Activated gamma-delta T cell treated with Interleukin-2 at 50 U/mL for 16 hours (primary cell): ENCODE data around the gene RPRD2.
"Not testable (repeated sequence)": the region's sequence is repeated elsewhere in the genome, so short reads cannot be mapped to it uniquely, and the experiment has no call there.

ENCODE experiments used
- DNase-seq: peaks from one replicate; pipeline ENCODE4 v3.0.0-alpha.2; 2020

Gene RPRD2

GRCh38 chr1:150363426-150364230, at the start of gene RPRD2:
Gene RPRD2 (plus strand): TSS chr1:150364147. CDS start chr1:150364715, 568 bp downstream.
- DNase-seq = peak; percentile 99

DNA sequence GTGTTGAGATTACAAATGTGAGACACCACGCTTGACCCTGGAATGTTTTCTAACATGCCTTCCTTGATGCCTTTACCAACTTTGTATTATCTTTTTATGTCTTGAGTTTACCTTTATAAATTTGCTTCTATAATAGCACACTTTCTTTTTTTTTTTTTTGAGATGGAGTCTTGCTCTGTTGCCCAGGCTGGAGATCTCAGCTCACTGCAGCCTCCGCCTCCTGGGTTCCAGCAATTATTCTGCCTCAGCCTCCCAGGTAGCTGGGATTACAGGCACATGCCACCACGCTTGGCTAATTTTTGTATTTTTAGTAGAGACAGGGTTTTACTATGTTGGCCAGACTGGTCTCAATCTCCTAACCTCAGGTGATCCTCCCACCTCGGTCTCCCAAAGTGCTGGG, 49.3 kb upstream of the RPRD2 start:
- not testable (repeated sequence) for DNase-seq

- DNase-seq = no peak
Measured at GRCh38 chr1:150320667-150320978, 43.3 kb upstream of the RPRD2 start.

- peak; percentile 4 for DNase-seq
Measured at GRCh38 chr1:150321826-150322166, 42.2 kb upstream of the RPRD2 start.

DNA sequence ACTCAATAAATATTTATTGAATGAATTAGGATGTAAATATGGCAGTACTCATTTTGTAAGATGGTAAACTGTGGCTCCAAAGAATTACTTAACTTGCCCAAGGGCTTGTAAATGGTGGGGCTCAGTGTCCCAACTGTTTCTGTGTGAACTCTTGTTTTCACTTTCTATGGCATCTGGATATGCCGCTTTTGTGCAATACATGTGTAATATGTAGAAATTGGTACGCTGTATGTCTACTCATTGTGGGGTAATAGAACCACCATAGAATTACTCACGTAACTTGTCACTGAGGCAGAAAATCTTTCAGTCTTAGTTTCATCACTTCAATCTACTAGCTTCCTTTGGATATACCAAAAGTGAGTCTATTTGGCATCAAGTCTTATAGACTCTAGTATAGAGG, 41.6 kb upstream of the RPRD2 start:
- no peak for DNase-seq

DNA sequence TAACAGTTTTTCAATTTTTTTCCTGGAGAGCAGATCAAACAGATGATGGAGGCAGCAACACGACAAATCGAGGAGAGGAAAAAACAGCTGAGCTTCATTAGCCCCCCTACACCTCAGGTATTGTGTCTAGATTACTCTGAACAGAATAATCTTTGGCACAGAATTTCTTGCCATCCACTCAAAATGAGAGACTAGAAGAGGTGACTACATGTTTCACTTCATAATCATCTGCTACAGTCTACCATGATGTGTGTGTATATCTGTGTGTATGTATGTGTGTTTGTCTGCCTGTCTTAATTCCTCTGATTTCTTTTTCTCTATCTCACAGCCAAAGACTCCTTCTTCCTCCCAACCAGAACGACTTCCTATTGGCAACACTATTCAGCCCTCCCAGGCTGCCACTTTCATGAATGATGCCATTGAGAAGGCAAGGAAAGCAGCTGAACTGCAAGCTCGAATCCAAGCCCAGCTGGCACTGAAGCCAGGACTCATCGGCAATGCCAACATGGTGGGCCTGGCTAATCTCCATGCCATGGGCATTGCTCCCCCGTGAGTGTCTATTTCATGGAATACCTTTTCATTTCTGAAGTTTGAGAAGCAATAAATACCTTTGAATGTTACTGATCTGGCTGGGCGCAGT, 31.2 kb upstream of the RPRD2 start:
- no peak for DNase-seq

DNA sequence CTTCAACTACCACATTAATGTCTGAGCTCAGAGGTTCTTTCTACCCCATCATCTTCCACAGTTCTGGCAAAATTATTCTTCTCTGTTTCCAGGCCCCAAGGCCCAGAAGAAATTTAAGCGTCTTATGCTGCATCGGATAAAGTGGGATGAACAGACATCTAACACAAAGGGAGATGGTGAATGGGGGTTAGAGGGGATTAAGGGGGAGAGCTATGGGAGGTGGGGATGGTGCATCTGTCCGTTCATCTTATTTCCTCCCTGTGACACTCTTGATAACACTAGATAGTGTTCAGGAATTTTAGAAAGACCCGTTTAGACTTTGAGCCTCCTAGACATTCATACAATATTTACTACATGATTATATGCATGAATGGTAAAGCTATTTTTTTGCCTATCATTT, 17.6 kb upstream of the RPRD2 start:
- no peak for DNase-seq

DNA sequence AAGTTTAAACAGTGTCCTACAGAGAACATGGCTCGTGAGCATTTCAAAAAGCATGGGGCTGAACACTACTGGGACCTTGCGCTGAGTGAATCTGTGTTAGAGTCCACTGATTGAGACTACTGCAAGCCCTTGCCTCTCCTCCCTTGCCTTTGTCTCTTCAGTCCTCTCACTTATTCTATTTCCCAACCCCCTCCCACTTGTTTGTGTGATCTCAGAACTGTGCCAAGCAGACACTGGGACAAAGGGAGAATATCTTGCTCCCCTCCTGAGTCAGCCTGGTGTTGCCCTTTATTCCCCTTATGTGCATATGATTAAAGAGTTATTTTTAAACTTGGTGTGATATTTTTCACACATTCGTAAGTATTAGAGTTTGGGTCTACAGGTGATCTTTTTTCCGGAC, 11.1 kb upstream of the RPRD2 start:
- DNase-seq = no peak

DNA sequence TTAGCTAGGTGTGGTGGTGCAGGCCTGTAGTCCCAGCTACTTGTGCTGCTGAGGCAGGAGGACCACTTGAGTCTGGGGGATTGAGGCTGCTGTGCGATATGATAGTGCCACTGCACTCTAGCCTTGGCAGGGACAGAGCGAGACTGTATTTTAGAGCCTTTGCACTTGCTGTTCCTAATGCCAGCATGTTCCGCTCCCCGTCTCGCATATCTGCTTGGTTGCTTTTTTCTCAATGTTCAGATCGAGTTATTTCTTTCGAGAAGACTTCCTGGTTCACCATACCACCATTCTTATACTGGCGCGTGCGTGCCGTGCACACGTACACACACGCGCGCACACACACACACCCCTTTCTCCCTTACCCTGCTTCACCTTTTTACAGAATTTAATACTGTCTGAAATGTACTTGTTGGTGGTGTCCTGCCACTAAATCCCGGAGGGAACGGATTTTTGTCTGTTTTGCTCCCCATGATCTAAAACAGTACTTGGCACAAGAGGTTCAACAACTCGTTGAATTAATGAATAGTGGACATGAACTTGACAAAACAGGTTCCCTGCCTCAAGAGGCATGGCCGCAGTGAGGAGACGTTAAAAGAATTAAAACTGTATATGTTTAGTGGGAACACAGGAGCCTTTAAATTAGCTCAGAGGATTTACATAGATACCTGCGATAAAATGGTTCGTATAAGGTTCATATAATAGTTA, 1.1 kb upstream of the RPRD2 start:
- DNase-seq = no peak

- DNase-seq = peak; percentile 75
Measured at GRCh38 chr1:150364231-150365003, 470 bp downstream of the RPRD2 start.

DNA sequence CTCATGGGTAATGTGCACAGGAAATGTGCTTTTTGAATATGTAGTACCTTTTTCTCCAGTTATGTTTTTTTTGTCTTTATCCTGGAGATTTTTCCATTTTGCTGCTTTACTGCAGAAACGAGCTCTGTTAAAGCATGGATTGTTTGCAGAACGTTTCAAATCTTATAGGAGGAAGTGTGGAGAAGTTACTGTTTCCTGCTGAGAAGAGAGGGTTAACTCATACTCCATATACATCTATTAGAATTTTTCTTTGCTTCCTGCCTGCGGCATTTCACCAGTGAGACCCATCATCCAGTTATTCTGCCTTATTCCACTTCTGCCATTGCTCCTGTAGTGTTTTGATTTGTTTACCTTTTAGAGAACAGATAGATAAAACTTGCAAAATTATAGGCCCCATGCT, 2.0 kb downstream of the RPRD2 start:
- no peak for DNase-seq

DNA sequence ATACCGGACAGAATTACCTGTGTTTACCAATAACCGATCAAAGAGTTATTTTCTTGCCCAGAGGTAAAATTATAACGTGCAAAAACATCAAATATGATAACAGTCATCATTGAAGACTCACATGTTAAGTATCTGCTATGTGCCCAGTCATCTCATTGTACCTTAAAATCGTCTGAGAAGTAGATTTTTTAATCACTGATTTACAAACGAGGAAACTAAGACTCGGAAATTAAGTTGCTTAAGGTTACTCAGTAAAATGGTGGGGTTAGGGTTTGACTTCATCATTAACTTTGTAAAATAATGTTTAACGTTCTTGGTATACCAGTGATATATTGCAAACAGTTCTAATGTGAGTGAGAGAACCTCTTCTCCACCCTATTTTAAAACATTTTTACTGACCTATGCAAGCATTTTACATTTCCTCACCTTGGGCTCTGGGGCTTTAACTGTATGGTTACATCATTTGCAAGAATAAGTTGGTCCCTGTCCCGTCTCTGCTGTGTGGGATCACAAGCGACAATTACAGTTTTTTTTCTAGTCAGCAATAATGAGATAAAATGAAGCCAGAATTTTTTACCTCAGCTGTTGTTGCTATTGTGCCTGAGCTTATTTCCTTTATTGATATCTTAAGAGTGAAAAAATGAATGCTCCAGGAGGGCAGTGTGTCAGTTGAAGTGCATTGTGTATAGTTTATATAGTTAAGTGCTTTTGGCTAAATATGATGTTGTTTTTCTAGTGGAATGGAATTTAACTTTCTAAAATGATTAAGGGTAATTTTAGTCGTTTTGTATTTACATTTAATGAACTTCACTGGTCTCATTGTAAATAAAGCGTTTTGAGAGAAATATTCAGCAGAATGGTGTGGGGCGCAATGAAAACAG, 2.7 kb downstream of the RPRD2 start:
- no peak for DNase-seq

DNA sequence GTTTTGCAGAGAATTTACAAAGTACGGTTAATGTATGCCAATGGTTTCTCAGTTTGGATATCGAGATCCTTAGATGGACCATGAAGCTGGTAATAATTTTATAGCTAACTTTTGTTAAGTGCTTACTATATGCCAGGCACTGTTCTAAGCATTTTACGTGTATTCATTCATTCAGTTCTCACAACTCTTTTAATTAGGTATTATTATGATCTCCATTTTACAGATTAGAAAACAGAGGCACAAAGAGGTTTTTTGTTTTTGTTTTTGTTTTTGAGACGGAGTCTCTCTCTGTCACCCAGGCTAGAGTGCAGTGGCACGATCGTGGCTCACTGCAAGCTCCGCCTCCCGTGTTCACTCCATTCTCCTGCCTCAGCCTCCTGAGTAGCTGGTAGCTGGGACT, 7.2 kb downstream of the RPRD2 start:
- DNase-seq = no peak

DNA sequence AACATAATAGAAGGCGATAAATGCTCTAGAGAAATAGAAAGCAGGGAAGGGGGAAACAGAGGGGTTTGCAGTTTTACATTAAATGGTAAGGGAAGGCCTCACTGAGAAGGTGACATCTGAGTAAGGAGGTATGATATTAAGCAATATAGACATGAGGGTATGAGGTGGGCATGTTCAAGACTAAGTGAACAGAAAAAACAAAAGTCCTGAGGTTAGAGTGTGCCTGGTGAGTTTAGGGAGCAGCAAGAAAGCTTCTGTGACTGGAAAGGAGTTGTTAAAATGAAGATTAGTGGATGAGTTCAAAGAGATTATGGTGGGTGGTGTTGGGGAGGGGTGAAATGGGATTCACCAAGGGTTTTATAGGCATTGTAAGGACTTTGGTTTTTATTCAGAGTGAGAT, 8.6 kb downstream of the RPRD2 start:
- no peak for DNase-seq

- no peak for DNase-seq
Measured at GRCh38 chr1:150376110-150376509, 12.2 kb downstream of the RPRD2 start.

- no peak for DNase-seq
Measured at GRCh38 chr1:150383631-150384324, 19.8 kb downstream of the RPRD2 start.

DNA sequence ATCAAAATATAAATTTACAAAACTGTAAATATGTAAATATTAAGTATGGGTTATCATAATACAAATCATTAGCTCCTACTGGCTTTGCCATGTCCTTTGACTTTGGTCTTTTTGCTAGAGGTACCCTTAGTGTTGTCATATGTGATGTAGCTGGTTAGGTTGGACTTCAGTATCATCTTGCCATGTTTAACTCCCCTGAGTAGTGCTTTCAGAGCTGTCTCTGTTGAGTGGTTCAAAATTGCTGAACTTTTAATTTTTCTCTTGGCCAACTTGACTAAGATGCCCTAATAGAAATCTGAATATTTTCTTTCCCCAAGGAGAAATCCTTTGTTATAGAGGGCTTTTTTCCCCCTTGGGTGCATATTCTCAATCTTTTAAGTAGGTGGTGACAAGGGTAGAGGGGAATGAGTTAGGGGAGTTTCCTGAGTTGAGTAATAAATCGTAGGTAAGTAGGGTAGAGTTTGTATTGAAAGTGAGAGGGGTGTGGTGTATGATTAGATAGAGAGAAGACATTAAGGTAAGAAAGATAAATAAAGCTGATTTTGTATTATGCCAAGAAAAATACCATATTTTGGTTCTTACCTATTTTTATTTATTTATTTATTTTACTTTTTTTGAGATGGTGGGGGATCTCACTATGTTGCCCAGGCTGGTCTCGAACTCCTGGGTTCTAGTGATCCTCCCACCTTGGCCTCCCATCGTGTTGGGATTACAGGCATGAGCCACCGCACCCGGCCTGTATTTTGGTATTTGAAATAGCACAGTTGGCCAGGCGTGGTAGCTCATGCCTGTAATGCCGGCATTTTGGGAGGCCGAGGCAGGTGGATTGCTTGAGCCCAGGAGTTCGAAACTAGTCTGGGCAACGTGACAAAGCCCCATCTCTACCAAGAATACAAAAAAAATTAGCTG, 21.8 kb downstream of the RPRD2 start:
- DNase-seq = no peak

GRCh38 chr1:150386592-150386991, 22.6 kb downstream of the RPRD2 start:
- DNase-seq = no peak

DNA sequence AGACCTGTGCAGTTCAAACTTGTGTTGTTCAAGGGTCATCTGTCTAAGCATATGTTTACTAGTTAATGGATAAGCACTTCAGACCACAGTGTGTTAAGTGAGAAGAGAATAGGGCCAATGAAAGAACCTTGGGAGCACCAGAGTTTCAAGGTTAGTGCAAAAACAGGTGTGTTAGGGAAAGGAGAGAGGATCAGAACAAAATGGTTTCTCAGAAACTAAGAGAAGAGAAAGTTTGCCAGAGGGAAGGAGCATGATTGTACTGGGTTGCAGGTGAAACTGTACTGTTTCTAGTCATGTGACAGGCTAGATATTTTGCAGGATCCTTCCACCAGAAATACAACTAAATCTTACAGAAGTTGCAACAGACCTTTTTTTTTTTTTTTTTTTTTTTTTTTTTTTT, 23.3 kb downstream of the RPRD2 start:
- DNase-seq = no peak

GRCh38 chr1:150388241-150388640, 24.3 kb downstream of the RPRD2 start:
- no peak for DNase-seq

DNA sequence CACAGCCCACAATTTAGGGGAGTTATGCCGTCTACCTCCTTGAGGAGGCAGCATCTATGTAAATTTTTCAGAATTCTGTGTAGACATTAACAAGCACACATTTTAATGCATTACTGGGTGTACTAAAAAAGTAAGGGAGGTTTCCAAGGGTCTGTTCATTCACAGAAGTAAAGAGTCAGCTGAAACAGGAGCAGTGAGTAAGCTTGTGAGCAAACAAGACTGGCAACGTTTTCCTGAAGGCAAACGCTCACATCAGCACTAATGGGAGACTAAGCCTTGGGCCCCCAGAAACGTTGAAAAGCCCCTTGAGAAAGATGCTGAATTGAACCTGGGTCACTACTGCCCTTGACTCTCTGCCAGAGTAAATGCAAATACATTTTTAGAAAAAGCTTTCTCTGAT, 25.7 kb downstream of the RPRD2 start:
- DNase-seq = no peak
